ENCODE results near the gene DHRS9.

GRCh38 chr2:169031202-169031601 is 38.2 kb upstream of the DHRS9 start, which contains the start of gene ABCB11:
- TF ChIP-seq CTCF (IDR thresholded peaks at IDR 0.05; ENCODE audit: low read depth, low read length) = no peak
- TF ChIP-seq POLR2A (IDR thresholded peaks at IDR 0.05; ENCODE audit: extremely low read depth, insufficient read length) = no peak
- TF ChIP-seq MYC (IDR thresholded peaks at IDR 0.05; ENCODE audit: low read depth, low read length) = no peak

Measured in NB4 (cell line).